HepG2 (cell line): ENCODE data around the gene ZBBX. TPM values are rescaled to one million over a fixed set of nuclear protein-coding genes. Genes with fewer than 3 reads are reported as not detected.

Experiments used
- BCL6 ChIP-seq: IDR thresholded peaks from 2 replicates; pipeline ENCODE4 v1.6.1; 2016; ENCODE audit warnings: missing genetic modification reagents, missing compliant biosample characterization
- BRCA1 ChIP-seq: sonication (generic); formaldehyde crosslinking; IDR thresholded peaks from 2 replicates; pipeline ENCODE4 v1.4.0; 2020; ENCODE audit warnings: missing genetic modification reagents
- ELF3 ChIP-seq: IDR thresholded peaks from 2 replicates; pipeline ENCODE4 v1.6.1; 2016; ENCODE audit warnings: missing genetic modification reagents, missing compliant biosample characterization
- FIP1L1 ChIP-seq: fragments of 200-400 bp; formaldehyde crosslinking; IDR thresholded peaks from 2 replicates; pipeline ENCODE4 v1.6.1; 2018; ENCODE audit warnings: low read depth, mild to moderate bottlenecking, low read length, moderate library complexity, borderline replicate concordance; ENCODE audit not compliant: insufficient read depth
- FOXJ3 ChIP-seq: sonication (generic); formaldehyde crosslinking; IDR thresholded peaks from 2 replicates; pipeline ENCODE4 v1.4.0; 2020; ENCODE audit warnings: missing genetic modification reagents, mild to moderate bottlenecking, borderline replicate concordance
- HNRNPL ChIP-seq: fragments of 200-400 bp; formaldehyde crosslinking; IDR thresholded peaks from 2 replicates; pipeline ENCODE4 v1.6.1; 2017; ENCODE audit warnings: mild to moderate bottlenecking, low read depth, low read length
- KAT8 ChIP-seq: IDR thresholded peaks from 2 replicates; pipeline ENCODE4 v1.6.1; 2016; ENCODE audit warnings: missing genetic modification reagents, missing compliant biosample characterization
- KLF12 ChIP-seq: sonication (generic); formaldehyde crosslinking; IDR thresholded peaks from 2 replicates; pipeline ENCODE4 v1.4.0; 2020; ENCODE audit warnings: missing genetic modification reagents, borderline replicate concordance
- KLF15 ChIP-seq: sonication (generic); formaldehyde crosslinking; IDR thresholded peaks from 2 replicates; pipeline ENCODE4 v1.8.1; 2023; ENCODE audit warnings: borderline replicate concordance, mild to moderate bottlenecking, inconsistent platforms, missing genetic modification reagents, mixed read lengths
- MBNL3 ChIP-seq: fragments of 250-450 bp; sonication (Bioruptor Pico); conservative IDR thresholded peaks from 2 replicates; pipeline ENCODE4 v1.8.0; 2022; ENCODE audit warnings: mild to moderate bottlenecking, inconsistent platforms
- MTA1 ChIP-seq: sonication (generic); formaldehyde crosslinking; IDR thresholded peaks from 2 replicates; pipeline ENCODE4 v1.4.0; 2020; ENCODE audit warnings: missing genetic modification reagents, mild to moderate bottlenecking, borderline replicate concordance
- PHF5A ChIP-seq: IDR thresholded peaks from one replicate; pipeline ENCODE4 v1.6.1; 2018; ENCODE audit warnings: low read depth, missing genetic modification reagents; ENCODE audit not compliant: unreplicated experiment
- SMAD3 ChIP-seq: sonication (generic); formaldehyde crosslinking; IDR thresholded peaks from 2 replicates; pipeline ENCODE4 v1.4.0; 2020; ENCODE audit warnings: missing genetic modification reagents
- ZKSCAN8 ChIP-seq: IDR thresholded peaks from 2 replicates; pipeline ENCODE4 v1.6.1; 2016; ENCODE audit warnings: borderline replicate concordance, missing genetic modification reagents, missing compliant biosample characterization
- ZMYM2 ChIP-seq: sonication (generic); formaldehyde crosslinking; IDR thresholded peaks from 2 replicates; pipeline ENCODE4 v1.8.0; 2022; ENCODE audit warnings: mild to moderate bottlenecking, missing genetic modification reagents
- ZMYM4 ChIP-seq: sonication (generic); formaldehyde crosslinking; IDR thresholded peaks from 2 replicates; pipeline ENCODE4 v1.8.1; 2023; ENCODE audit warnings: mild to moderate bottlenecking, missing genetic modification reagents
- ZNF101 ChIP-seq: sonication (generic); formaldehyde crosslinking; IDR thresholded peaks from 2 replicates; pipeline ENCODE4 v1.4.0; 2020; ENCODE audit warnings: mild to moderate bottlenecking, low read depth, missing genetic modification reagents, borderline replicate concordance
- ZNF124 ChIP-seq: sonication (generic); formaldehyde crosslinking; IDR thresholded peaks from 2 replicates; pipeline ENCODE4 v1.4.0; 2020; ENCODE audit warnings: missing genetic modification reagents
- ZNF256 ChIP-seq: sonication (generic); formaldehyde crosslinking; conservative IDR thresholded peaks from 2 replicates; pipeline ENCODE4 v1.4.0; 2020; ENCODE audit warnings: missing genetic modification reagents
- polyA plus RNA-seq, 8 experiments: library from polyadenylated mRNA; depleted of rRNA in 3 of 8; stranded (reverse) in 7 of 8; unstranded in 1 of 8; fragments of >200 nt; fragmentation: Illumina TruSeq in 4 of 8; extraction: Trizol in 4 of 8; gene quantifications; 2 replicates each; pipeline versions ENCODE4 v1.2.1 to v1.2.3, GENCODE V29; 2011 to 2016; ENCODE audit warnings: low read depth in 4 of 8, missing spikeins in 1 of 8, mixed read lengths in 1 of 8; ENCODE audit not compliant: insufficient read depth in 1 of 8
- total RNA-seq, 5 experiments: library from RNA; depleted of rRNA; stranded (reverse); fragments of >200 nt; fragmentation: Illumina TruSeq; extraction: Trizol; gene quantifications; 2 replicates each; pipeline ENCODE4 v1.2.3, GENCODE V29; 2016; ENCODE audit warnings: low read depth in 1 of 5
- TF ChIP-seq, protein P1 (sequence below): sonication (generic); formaldehyde crosslinking; IDR thresholded peaks from 2 replicates; pipeline ENCODE4 v1.8.0; 2022; ENCODE audit warnings: missing genetic modification reagents, low read depth, mild to moderate bottlenecking, borderline replicate concordance
- TF ChIP-seq, protein P2 (sequence below): sonication (generic); formaldehyde crosslinking; IDR thresholded peaks from 2 replicates; pipeline ENCODE4 v1.4.0; 2020; ENCODE audit warnings: missing genetic modification reagents
- TF ChIP-seq, protein P3 (sequence below): sonication (generic); formaldehyde crosslinking; IDR thresholded peaks from 2 replicates; pipeline ENCODE4 v1.5.1; 2020; ENCODE audit warnings: missing genetic modification reagents, mild to moderate bottlenecking, borderline replicate concordance
- TF ChIP-seq, protein P4 (sequence below): sonication (generic); formaldehyde crosslinking; IDR thresholded peaks from 2 replicates; pipeline ENCODE4 v1.5.1; 2020; ENCODE audit warnings: mild to moderate bottlenecking, missing genetic modification reagents, moderate library complexity

Gene ZBBX
- total and polyA plus RNA-seq, 2 of the 13 experiments (the other 11 are each of a cell fraction or from before 2014, with no cell fraction given) = not detected

DNA sequence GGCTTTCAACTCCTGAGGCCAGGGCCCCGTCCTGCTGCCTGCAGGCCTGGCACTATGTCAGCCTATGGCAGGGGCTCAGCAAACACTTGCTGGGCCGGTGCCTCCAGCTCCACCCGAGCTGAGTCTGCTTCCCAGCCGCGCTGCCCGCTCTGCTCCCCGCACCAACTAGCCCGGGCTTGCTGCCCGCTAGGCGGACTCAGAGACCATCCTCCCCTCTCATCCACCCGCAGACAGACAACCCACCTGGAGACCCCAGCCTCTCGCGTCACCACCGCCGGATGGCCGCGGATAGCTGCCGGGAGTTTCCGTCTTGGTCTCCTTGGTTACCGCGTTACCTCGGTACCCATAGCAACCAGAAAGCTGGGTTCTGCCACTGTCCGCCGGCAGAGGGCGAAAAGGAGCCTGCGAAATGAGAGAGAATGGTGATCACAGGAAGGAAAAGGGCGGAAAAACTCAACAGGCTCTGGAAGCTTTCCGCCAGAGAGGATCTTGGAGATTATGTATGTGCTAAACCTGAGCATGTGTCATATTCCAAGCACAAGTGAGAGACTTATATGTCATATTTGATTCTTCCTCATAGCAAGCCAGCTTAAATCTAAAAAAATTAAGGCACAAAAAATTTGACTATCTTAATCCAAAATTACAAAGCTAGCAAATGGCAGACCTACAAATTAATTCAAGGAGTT is at the start of gene ZBBX (continued):
- TF ChIP-seq FIP1L1 (no peak), ELF3 (CRISPR knock-in tag) (peak; percentile 67; the same call in 1 of the 2 replicates), HNRNPL (no peak), ZMYM2 (CRISPR knock-in tag) (no peak), MBNL3 (CRISPR knock-in tag) (no peak), FOXJ3 (CRISPR knock-in tag) (0 out of 2 replicates have a peak, but pooled peaks have one; percentile 47), ZNF124 (CRISPR knock-in tag) (peak; percentile 67; the same call in 1 of the 2 replicates), BCL6 (CRISPR knock-in tag) (0 out of 2 replicates have a peak, but pooled peaks have one; percentile 27), BRCA1 (CRISPR knock-in tag) (0 out of 2 replicates have a peak, but pooled peaks have one; percentile 30), SMAD3 (CRISPR knock-in tag) (peak; percentile 55; the same call in 1 of the 2 replicates), KLF12 (CRISPR knock-in tag) (no peak), PHF5A (CRISPR knock-in tag) (no peak), ZNF101 (CRISPR knock-in tag) (no peak), ZNF256 (CRISPR knock-in tag) (no peak), MTA1 (CRISPR knock-in tag) (no peak), ZMYM4 (peak; percentile 58; the same call in 1 of the 2 replicates), KLF15 (CRISPR knock-in tag) (no peak), ZKSCAN8 (CRISPR knock-in tag) (no peak), KAT8 (CRISPR knock-in tag) (peak; percentile 48; the same call in 1 of the 2 replicates)
- TF ChIP-seq, protein P1, sequence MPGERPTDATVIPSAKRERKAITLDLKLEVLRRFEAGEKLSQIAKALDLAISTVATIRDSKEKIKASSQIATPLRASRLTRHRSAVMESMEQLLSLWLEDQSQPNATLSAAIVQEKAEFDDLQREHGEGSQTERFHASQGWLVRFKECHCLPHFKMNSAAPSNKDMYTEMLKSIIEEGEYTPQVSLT (CRISPR knock-in tag) = no peak
- TF ChIP-seq, protein P2, sequence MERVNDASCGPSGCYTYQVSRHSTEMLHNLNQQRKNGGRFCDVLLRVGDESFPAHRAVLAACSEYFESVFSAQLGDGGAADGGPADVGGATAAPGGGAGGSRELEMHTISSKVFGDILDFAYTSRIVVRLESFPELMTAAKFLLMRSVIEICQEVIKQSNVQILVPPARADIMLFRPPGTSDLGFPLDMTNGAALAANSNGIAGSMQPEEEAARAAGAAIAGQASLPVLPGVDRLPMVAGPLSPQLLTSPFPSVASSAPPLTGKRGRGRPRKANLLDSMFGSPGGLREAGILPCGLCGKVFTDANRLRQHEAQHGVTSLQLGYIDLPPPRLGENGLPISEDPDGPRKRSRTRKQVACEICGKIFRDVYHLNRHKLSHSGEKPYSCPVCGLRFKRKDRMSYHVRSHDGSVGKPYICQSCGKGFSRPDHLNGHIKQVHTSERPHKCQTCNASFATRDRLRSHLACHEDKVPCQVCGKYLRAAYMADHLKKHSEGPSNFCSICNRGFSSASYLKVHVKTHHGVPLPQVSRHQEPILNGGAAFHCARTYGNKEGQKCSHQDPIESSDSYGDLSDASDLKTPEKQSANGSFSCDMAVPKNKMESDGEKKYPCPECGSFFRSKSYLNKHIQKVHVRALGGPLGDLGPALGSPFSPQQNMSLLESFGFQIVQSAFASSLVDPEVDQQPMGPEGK (CRISPR knock-in tag) = no peak
- TF ChIP-seq, protein P3, sequence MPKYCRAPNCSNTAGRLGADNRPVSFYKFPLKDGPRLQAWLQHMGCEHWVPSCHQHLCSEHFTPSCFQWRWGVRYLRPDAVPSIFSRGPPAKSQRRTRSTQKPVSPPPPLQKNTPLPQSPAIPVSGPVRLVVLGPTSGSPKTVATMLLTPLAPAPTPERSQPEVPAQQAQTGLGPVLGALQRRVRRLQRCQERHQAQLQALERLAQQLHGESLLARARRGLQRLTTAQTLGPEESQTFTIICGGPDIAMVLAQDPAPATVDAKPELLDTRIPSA (CRISPR knock-in tag) = no peak
- TF ChIP-seq, protein P4, sequence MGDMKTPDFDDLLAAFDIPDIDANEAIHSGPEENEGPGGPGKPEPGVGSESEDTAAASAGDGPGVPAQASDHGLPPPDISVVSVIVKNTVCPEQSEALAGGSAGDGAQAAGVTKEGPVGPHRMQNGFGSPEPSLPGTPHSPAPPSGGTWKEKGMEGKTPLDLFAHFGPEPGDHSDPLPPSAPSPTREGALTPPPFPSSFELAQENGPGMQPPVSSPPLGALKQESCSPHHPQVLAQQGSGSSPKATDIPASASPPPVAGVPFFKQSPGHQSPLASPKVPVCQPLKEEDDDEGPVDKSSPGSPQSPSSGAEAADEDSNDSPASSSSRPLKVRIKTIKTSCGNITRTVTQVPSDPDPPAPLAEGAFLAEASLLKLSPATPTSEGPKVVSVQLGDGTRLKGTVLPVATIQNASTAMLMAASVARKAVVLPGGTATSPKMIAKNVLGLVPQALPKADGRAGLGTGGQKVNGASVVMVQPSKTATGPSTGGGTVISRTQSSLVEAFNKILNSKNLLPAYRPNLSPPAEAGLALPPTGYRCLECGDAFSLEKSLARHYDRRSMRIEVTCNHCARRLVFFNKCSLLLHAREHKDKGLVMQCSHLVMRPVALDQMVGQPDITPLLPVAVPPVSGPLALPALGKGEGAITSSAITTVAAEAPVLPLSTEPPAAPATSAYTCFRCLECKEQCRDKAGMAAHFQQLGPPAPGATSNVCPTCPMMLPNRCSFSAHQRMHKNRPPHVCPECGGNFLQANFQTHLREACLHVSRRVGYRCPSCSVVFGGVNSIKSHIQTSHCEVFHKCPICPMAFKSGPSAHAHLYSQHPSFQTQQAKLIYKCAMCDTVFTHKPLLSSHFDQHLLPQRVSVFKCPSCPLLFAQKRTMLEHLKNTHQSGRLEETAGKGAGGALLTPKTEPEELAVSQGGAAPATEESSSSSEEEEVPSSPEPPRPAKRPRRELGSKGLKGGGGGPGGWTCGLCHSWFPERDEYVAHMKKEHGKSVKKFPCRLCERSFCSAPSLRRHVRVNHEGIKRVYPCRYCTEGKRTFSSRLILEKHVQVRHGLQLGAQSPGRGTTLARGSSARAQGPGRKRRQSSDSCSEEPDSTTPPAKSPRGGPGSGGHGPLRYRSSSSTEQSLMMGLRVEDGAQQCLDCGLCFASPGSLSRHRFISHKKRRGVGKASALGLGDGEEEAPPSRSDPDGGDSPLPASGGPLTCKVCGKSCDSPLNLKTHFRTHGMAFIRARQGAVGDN (CRISPR knock-in tag) = peak; percentile 34
